Vagina (tissue), 2 donors: ENCODE data around the gene PDCD4. TPM values are rescaled to one million over a fixed set of nuclear protein-coding genes. Genes with fewer than 3 reads are reported as not detected.

Experiments
- DNase-seq, 2 donors: peaks; one replicate each; pipeline ENCODE4 v3.0.0-alpha.2; 2017; ENCODE audit errors: extremely low spot score in 2 of 2
- H3K27ac ChIP-seq: fragments of 200-600 bp; sonication (generic); one replicate; pipeline ENCODE4 v1.5.1; 2019
- H3K27me3 ChIP-seq: fragments of 200-600 bp; sonication (generic); one replicate; pipeline ENCODE4 v1.5.1; 2019
- H3K36me3 ChIP-seq, 2 donors: fragments of 200-600 bp; sonication (generic); one replicate each; pipeline ENCODE4 v1.5.1; 2017 to 2019
- H3K4me1 ChIP-seq: fragments of 200-600 bp; sonication (generic); one replicate; pipeline ENCODE4 v1.5.1; 2019
- H3K4me3 ChIP-seq, 2 donors: fragments of 200-600 bp; sonication (generic); 1 replicate in 1 of 2; 2 replicates in 1 of 2; pipeline ENCODE4 v1.5.1; 2016 to 2019
- H3K9me3 ChIP-seq: fragments of 200-600 bp; sonication (generic); one replicate; pipeline ENCODE4 v1.5.1; 2019
- POLR2A ChIP-seq, 2 donors: fragments of 450-650 bp; IDR thresholded peaks; one replicate each; pipeline ENCODE4 v1.6.1; 2017; ENCODE audit warnings: antibody characterized with exemption in 2 of 2, mild to moderate bottlenecking in 2 of 2, moderate library complexity in 2 of 2
- POLR2AphosphoS5 ChIP-seq, 2 donors: sonication (generic); formaldehyde crosslinking; IDR thresholded peaks; one replicate each; pipeline ENCODE4 v1.9.0; 2017; ENCODE audit warnings: antibody characterized with exemption in 2 of 2, mild to moderate bottlenecking in 2 of 2, low read depth in 1 of 2; ENCODE audit not compliant: insufficient read depth in 1 of 2
- intact Hi-C: fragments of 100-400 bp; cut with DNase I; formaldehyde crosslinking; loops from one replicate; pipeline ENCODE4 v1.15.1; 2023
- total RNA-seq: library from RNA; depleted of rRNA; stranded (reverse); fragments of >200 nt; gene quantifications from one replicate; pipeline ENCODE4 v1.2.3, GENCODE V29; 2016
- TF ChIP-seq, protein P1 (sequence below), 3 experiments: fragments of 450-650 bp in 2 of 3; fragments of 200-600 bp in 1 of 3; sonication (generic) in 1 of 3; IDR thresholded peaks; one replicate each; pipeline ENCODE4 v1.5.1; 2017 to 2019; ENCODE audit warnings: antibody characterized with exemption in 3 of 3, mild to moderate bottlenecking in 2 of 3, moderate library complexity in 2 of 3

Gene PDCD4
- total RNA-seq, 1 donor from 2014 or later = 110 TPM

DNA sequence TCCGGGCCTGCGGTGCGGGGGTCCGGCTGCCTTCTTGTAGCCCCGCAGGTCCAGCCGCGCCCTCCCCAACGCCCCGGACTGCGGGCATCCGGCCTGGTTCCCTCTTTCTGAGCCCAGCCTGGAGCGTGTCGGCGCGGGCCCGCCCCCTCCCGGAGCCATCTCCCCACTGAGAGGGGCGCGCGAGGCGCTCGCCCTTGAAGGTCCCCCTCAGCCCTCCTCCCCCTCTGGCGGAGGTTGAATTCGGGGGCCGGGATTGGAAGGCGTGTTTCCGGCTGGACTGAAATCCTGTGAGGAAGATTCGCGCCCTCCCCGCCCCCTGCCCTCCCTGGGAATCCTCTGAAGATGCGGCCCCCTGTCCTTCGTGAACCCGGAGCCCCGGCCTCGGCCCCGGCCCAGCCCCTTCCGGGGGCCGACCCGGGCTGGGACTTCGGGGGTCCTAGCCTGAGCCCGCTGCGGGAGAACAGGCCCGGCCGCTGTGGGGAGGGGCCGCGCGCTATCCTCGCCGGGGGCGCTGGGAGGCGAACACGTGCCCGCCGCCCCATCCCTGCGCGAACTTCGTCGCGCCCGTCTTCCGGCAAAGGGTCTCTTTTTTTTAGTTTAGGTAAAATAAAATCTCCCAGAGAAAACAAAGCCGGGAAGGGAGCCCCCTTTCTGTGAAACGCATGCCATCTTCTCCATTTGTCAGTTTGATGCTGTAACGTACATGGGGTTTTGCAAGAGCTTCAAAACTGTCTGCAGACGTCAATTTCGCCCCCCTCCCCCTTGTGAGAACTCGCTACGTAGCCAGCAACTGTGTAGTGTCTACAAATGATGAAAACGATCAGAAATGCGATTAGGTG, 636 bp downstream of the PDCD4 start:
- H3K27ac ChIP-seq = peak overlapping the region; percentile 100
- intact Hi-C loops = loop anchor here (10.0 kb wide), 1 partner anchor 48 kb away; no protein-coding TSS in a partner anchor
- H3K4me3 ChIP-seq = peak overlapping the region; percentile 75 to 95
- H3K4me1 ChIP-seq = peaks cover 61% of the 10 kb centered on the region
- H3K27me3 ChIP-seq = no peaks in the 10 kb centered on the region
- TF ChIP-seq POLR2AphosphoS5 (IDR thresholded peaks at IDR 0.05; ENCODE audit: insufficient read depth in 1 of 2, low read depth in 1 of 2) (no peak), POLR2A (IDR thresholded peaks at IDR 0.05) (no peak)
- TF ChIP-seq, protein P1, sequence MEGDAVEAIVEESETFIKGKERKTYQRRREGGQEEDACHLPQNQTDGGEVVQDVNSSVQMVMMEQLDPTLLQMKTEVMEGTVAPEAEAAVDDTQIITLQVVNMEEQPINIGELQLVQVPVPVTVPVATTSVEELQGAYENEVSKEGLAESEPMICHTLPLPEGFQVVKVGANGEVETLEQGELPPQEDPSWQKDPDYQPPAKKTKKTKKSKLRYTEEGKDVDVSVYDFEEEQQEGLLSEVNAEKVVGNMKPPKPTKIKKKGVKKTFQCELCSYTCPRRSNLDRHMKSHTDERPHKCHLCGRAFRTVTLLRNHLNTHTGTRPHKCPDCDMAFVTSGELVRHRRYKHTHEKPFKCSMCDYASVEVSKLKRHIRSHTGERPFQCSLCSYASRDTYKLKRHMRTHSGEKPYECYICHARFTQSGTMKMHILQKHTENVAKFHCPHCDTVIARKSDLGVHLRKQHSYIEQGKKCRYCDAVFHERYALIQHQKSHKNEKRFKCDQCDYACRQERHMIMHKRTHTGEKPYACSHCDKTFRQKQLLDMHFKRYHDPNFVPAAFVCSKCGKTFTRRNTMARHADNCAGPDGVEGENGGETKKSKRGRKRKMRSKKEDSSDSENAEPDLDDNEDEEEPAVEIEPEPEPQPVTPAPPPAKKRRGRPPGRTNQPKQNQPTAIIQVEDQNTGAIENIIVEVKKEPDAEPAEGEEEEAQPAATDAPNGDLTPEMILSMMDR (IDR thresholded peaks at IDR 0.05) = peak in 1 of 3 experiments; percentile 15
- H3K9me3 ChIP-seq = no peaks in the 10 kb centered on the region
- peaks cover 0 to 15% of the 10 kb centered on the region in 2 donors for H3K36me3 ChIP-seq
- DNase-seq = peak in 1 of 2 donors; percentile 89

DNA sequence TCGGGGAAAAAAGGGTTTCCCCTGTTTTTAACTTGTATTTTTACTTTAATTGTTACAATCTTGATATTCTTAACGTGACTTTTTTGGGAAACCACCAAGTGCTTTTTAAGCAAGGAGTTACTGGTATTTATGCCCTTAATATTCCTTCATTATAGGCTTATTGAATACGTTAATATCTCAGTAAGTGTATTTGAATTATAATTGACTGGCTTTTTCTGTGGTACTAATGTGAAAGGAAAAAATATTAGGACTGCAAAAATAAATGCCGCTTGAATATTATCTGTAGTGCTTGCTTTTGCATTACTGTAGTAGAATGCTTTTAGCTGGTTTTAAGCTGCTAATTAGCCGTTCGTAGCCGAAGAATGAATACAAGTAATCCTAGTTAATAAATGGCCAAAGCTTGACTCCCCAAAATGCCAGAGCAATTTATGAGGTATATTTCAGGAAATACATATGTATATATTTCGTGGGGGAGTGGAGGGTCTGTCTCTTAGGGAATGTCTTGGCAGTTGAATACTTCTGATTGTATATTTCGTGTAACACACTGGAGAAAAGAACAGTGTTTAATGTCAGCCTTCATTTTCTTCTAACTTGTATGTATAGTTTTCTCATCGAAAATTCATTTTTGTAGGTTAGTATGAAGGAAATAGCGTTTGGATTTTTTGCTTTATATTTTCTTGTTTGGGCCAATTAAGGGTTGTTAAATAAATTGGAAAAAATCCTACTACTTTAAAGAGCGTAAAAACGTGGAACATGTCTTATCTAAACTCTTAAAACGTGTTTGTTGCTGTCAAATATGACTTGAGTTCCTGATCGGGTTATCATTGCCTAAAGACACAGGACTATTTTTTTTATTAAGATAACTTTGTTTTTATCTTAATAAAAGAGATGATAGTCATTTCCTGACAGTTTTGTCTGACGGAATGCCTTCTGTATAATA, 1.5 kb downstream of the PDCD4 start:
- no peak for TF ChIP-seq POLR2AphosphoS5 (IDR thresholded peaks at IDR 0.05; ENCODE audit: insufficient read depth in 1 of 2, low read depth in 1 of 2)
- no peak for TF ChIP-seq POLR2A (IDR thresholded peaks at IDR 0.05)
- TF ChIP-seq, protein P1 (IDR thresholded peaks at IDR 0.05) = no peak
- Histone ChIP-seq H3K36me3 (peaks cover 0 to 21% of the 10 kb centered on the region in 2 donors), H3K9me3 (no peaks in the 10 kb centered on the region), H3K4me1 (peaks cover 67% of the 10 kb centered on the region), H3K27ac (peak overlapping the region; percentile 100), H3K4me3 (peak overlapping the region; percentile 75 to 95), H3K27me3 (no peaks in the 10 kb centered on the region)
- intact Hi-C loops = loop anchor here (10.0 kb wide), 1 partner anchor 48 kb away; no protein-coding TSS in a partner anchor
- no peak for DNase-seq

DNA sequence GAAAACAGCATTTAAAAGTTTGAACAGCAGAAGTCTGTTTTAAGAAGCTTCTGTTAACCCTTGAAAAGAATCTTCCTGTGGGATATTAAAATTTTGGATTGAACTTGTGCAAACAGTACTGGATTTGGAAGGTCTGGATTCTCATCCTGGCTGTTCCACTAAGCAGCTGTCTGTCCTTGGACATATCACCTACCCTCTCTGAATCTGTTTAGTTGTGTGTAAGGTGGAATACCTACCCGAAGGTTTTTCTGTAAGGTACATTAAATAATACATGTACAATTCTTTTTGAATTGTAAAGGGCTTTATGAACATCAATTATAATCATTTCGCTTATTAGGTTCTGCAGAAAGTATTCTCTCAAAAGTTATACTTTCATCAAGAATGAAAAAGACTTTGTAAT, 2.2 kb downstream of the PDCD4 start:
- Histone ChIP-seq H3K27me3 (no peaks in the 10 kb centered on the region), H3K4me1 (peaks cover 70% of the 10 kb centered on the region), H3K36me3 (peaks cover 0 to 27% of the 10 kb centered on the region in 2 donors), H3K9me3 (no peaks in the 10 kb centered on the region), H3K4me3 (peak overlapping the region; percentile 75 to 95), H3K27ac (peak overlapping the region; percentile 100)
- DNase-seq = no peak
- TF ChIP-seq, protein P1 (IDR thresholded peaks at IDR 0.05) = no peak
- peak in 1 of 2 donors; percentile 7 for TF ChIP-seq POLR2AphosphoS5 (IDR thresholded peaks at IDR 0.05; ENCODE audit: insufficient read depth in 1 of 2, low read depth in 1 of 2)
- intact Hi-C loops = loop anchor here (10.0 kb wide), 1 partner anchor 49 kb away; no protein-coding TSS in a partner anchor

DNA sequence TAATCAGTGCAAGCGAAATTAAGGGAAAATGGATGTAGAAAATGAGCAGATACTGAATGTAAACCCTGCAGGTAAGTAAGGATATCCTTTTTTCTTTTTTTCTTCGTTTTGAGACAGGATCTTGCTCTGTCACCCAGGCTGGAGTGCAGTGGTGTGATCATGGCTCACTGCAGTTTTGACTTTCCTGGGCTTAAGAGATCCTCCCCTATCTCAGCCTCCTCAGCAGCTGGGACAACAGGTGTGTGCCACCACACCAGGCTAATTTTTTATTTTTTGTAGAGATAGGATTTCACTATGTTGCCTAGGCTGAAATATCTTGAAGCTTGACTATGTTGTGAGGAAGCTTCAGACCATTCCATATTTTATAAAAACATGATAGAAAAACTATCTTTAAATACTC, 4.3 kb downstream of the PDCD4 start:
- H3K36me3 ChIP-seq = peaks cover 0 to 33% of the 10 kb centered on the region in 2 donors
- peaks cover 76% of the 10 kb centered on the region for H3K4me1 ChIP-seq
- H3K4me3 ChIP-seq = peak overlapping the region in 1 of 2 donors; percentile 3
- H3K9me3 ChIP-seq = no peaks in the 10 kb centered on the region
- intact Hi-C loops = loop anchor here (10.0 kb wide), 1 partner anchor 51 kb away; no protein-coding TSS in a partner anchor
- no peaks in the 10 kb centered on the region for H3K27me3 ChIP-seq
- TF ChIP-seq, protein P1 (IDR thresholded peaks at IDR 0.05) = no peak
- TF ChIP-seq POLR2A (IDR thresholded peaks at IDR 0.05) (no peak), POLR2AphosphoS5 (IDR thresholded peaks at IDR 0.05; ENCODE audit: insufficient read depth in 1 of 2, low read depth in 1 of 2) (no peak)
- DNase-seq = no peak
- H3K27ac ChIP-seq = no peak overlapping the region
